Central memory CD8-positive, alpha-beta T cell (primary cell): Measurements from ENCODE around the gene PACS2.
A peak's percentile ranks its signal among the peaks of the same experiment; 100 is the strongest.

Experiments
- ATAC-seq: fragments of 150-1000 bp; cut with Tn5 transposase; replicated peaks from 2 replicates; pipeline ENCODE4 v1.10.0; 2022; ENCODE audit warnings: mild to moderate bottlenecking, moderate FRiP score, moderate number of reproducible peaks; ENCODE audit not compliant: poor library complexity, severe bottlenecking; ENCODE audit errors: extremely low read depth
- DNase-seq, 2 donors: peaks; one replicate each; pipeline ENCODE4 v3.0.0; 2021; ENCODE audit warnings: low spot score in 2 of 2
- H3K27ac Mint-ChIP-seq: one replicate; pipeline ENCODE4 v1.8.0; 2022; ENCODE audit warnings: low read depth, mild to moderate bottlenecking, moderate library complexity, mixed read lengths
- H3K27me3 Mint-ChIP-seq: one replicate; pipeline ENCODE4 v1.8.0; 2022; ENCODE audit warnings: mixed read lengths
- H3K36me3 Mint-ChIP-seq: one replicate; pipeline ENCODE4 v1.8.0; 2022; ENCODE audit warnings: mild to moderate bottlenecking, moderate library complexity, mixed read lengths; ENCODE audit not compliant: insufficient read depth
- H3K4me1 Mint-ChIP-seq: one replicate; pipeline ENCODE4 v1.8.0; 2022; ENCODE audit warnings: mixed read lengths
- H3K4me3 Mint-ChIP-seq: one replicate; pipeline ENCODE4 v1.8.0; 2022; ENCODE audit warnings: mild to moderate bottlenecking, moderate library complexity, mixed read lengths
- H3K9me3 Mint-ChIP-seq: one replicate; pipeline ENCODE4 v1.8.0; 2022; ENCODE audit warnings: mixed read lengths

PACS2 gene

GRCh38 chr14:105398726-105399465 lies 84.3 kb downstream of the PACS2 start:
- no peaks in the 10 kb centered on the region for H3K27me3 Mint-ChIP-seq
- peaks cover 15% of the 10 kb centered on the region for H3K36me3 Mint-ChIP-seq
- peaks cover 5% of the 10 kb centered on the region for H3K4me1 Mint-ChIP-seq
- ATAC-seq = peak; percentile 46
- H3K27ac Mint-ChIP-seq = no peak overlapping the region
- peak overlapping the region; percentile 77 for H3K4me3 Mint-ChIP-seq
- DNase-seq = no peak
- H3K9me3 Mint-ChIP-seq = no peaks in the 10 kb centered on the region

- H3K4me1 Mint-ChIP-seq = peaks cover 5% of the 10 kb centered on the region
- H3K9me3 Mint-ChIP-seq = no peaks in the 10 kb centered on the region
- H3K4me3 Mint-ChIP-seq = peak overlapping the region; percentile 77
- DNase-seq (no peak), ATAC-seq (no peak)
- peaks cover 15% of the 10 kb centered on the region for H3K36me3 Mint-ChIP-seq
- no peaks in the 10 kb centered on the region for H3K27me3 Mint-ChIP-seq
- no peak overlapping the region for H3K27ac Mint-ChIP-seq
These were observed 84.9 kb downstream of the PACS2 start for GRCh38 chr14:105399466-105399775.

- DNase-seq = no peak
- Mint-ChIP-seq H3K4me3 (peak overlapping the region; percentile 77), H3K27ac (peak overlapping the region; percentile 10), H3K36me3 (peaks cover 15% of the 10 kb centered on the region), H3K9me3 (no peaks in the 10 kb centered on the region), H3K27me3 (no peaks in the 10 kb centered on the region), H3K4me1 (peaks cover 5% of the 10 kb centered on the region)
- no peak for ATAC-seq
These were observed 85.5 kb downstream of the PACS2 start for GRCh38 chr14:105400016-105400415.

DNA sequence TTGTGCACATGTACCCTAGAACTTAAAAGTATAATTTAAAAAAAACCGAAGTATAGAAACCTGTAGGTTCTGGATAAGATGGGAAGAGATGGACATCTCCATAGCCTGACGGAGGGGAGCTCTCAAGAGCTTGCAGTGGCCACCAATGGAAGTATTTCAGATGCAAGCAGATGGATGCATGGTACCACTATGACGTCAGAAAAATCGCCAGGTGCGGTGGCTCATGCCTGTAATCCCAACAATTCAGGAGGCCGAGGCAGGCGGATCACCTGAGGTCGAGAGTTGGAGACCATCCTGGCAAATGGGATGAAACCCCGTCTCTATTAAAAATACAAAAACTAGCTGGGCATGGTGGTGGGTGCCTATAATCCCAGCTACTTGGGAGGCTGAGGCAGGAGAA lies 87.2 kb downstream of the PACS2 start:
- DNase-seq = no peak
- no peak for ATAC-seq
- Mint-ChIP-seq H3K9me3 (no peaks in the 10 kb centered on the region), H3K27me3 (no peaks in the 10 kb centered on the region), H3K27ac (no peak overlapping the region), H3K4me3 (no peak overlapping the region), H3K36me3 (peaks cover 13% of the 10 kb centered on the region), H3K4me1 (peaks cover 5% of the 10 kb centered on the region)

DNA sequence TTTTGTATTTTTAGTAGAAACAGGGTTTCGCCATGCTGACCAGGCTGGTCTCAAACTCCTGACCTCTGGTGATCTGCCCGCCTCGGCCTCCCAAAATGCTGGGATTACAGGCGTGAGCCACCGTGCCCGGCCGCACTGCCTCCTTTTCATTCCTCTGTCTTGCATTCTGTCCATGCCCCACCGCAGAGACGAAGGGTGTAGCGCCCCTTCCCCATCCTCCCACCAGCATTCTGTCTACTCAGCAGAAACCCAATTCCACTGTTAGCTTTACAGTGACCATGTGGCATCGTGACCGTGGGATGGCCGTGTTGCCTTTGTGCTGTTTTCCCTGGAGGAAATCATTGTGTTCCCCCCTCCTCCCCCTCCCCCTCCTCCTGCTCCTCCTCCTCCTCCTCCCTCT lies 94.0 kb downstream of the PACS2 start:
- Mint-ChIP-seq H3K4me3 (no peak overlapping the region), H3K36me3 (no peaks in the 10 kb centered on the region), H3K9me3 (no peaks in the 10 kb centered on the region), H3K4me1 (peaks cover 5% of the 10 kb centered on the region), H3K27ac (no peak overlapping the region), H3K27me3 (peaks cover 34% of the 10 kb centered on the region)
- no peak for DNase-seq
- ATAC-seq = no peak

- Mint-ChIP-seq H3K4me1 (peaks cover 5% of the 10 kb centered on the region), H3K4me3 (no peak overlapping the region), H3K9me3 (no peaks in the 10 kb centered on the region), H3K27ac (no peak overlapping the region), H3K36me3 (no peaks in the 10 kb centered on the region), H3K27me3 (peaks cover 41% of the 10 kb centered on the region)
- no peak for ATAC-seq
- DNase-seq = no peak
These were observed 94.8 kb downstream of the PACS2 start for GRCh38 chr14:105409364-105409763.

GRCh38 chr14:105410642-105411016 lies 96.1 kb downstream of the PACS2 start:
- Mint-ChIP-seq H3K27me3 (peaks cover 42% of the 10 kb centered on the region), H3K36me3 (no peaks in the 10 kb centered on the region), H3K4me1 (peaks cover 5% of the 10 kb centered on the region), H3K4me3 (peak overlapping the region; percentile 31), H3K27ac (no peak overlapping the region), H3K9me3 (no peaks in the 10 kb centered on the region)
- DNase-seq (no peak), ATAC-seq (no peak)

DNA sequence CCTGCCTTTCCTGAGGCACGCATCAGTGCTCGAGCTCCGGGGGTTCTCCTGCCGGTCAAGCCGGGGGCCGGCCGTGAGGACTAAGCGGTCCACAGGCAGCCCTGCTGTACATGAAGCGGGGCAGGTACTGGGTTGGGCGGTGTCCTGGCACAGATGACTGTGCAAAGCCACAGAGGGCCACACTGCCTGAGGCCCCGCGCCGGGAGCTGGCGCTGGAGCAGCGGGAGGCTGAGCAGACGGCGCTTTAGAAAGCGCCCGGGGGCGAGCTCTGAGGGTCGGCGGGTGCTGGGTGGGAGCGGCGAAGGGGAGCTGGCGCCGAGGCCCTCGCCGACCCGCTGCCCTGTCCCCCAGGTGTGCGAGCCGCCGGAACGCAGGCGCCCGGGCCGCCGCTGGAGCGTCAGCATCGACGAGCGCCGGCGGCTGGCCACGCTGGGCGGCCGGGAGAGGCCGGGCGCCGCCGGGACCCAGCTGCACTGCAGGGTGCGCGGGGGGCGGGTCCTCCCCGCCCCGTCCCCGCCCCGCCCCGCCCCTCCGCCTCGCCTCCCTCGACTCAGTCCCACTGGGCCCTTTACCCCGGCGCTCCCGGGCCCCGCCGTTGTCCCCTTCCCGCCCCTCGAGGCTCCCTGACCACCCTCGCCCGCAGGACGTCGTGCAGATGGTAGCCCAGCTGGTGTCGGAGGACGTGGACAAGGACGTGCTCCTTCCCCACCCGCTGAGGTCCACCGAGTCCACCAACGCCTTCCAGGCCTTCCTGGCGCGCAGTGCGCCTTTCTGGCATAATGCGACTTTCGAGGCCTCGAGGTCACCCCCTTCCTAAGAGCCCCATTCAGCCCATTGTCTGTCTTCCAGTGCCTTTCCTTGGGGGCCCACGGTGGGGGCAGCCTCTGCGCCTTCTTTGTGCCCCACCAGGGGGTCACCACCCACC lies 96.7 kb downstream of the PACS2 start:
- ATAC-seq (no peak), DNase-seq (no peak)
- H3K4me1 Mint-ChIP-seq = peaks cover 5% of the 10 kb centered on the region
- no peak overlapping the region for H3K27ac Mint-ChIP-seq
- no peaks in the 10 kb centered on the region for H3K36me3 Mint-ChIP-seq
- H3K4me3 Mint-ChIP-seq = peak overlapping the region; percentile 31
- peaks cover 42% of the 10 kb centered on the region for H3K27me3 Mint-ChIP-seq
- no peaks in the 10 kb centered on the region for H3K9me3 Mint-ChIP-seq

GRCh38 chr14:105411985-105412770 lies 97.6 kb downstream of the PACS2 start:
- peaks cover 5% of the 10 kb centered on the region for H3K4me1 Mint-ChIP-seq
- H3K4me3 Mint-ChIP-seq = no peak overlapping the region
- peaks cover 42% of the 10 kb centered on the region for H3K27me3 Mint-ChIP-seq
- DNase-seq = no peak
- H3K36me3 Mint-ChIP-seq = no peaks in the 10 kb centered on the region
- no peak for ATAC-seq
- no peak overlapping the region for H3K27ac Mint-ChIP-seq
- no peaks in the 10 kb centered on the region for H3K9me3 Mint-ChIP-seq

DNA sequence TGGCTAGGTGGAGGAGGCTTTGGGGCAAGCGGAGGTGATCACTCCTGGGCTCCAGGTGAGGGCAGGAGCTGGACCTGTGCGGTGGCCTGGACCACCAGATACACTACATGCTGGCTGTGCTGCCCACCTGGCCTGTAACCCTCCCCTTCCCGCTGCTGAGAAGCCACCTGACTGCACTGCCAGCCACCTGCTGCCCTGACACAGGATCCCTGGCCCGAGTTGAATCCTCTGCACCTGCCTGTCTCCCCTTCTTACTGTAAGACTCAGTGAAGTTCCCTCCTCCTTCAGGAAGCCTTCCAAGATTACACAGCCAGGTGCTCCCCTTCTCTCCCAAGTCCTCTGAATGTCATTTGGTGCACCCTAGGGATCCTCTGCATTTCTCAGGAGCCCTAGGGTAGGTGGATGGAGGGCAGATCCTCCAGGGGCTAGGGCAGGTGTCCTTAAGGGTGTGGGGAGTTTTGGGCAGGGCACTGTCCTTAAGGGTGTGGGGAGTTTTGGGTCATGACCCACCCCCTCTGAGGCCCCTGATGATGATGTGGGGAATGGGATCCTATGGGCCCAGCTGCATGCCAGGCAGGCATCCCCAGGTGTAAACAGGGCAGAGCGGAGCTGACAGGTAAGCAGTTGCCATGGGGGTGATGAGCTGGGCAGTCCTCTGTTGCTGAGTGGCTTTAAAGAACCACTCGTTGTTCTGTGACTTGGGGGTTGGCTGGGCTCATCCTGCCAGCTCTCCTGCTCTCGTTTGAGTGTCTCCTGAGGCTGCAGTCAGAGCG lies 98.4 kb downstream of the PACS2 start:
- Mint-ChIP-seq H3K4me1 (peaks cover 5% of the 10 kb centered on the region), H3K4me3 (peak overlapping the region; percentile 31), H3K9me3 (no peaks in the 10 kb centered on the region), H3K36me3 (no peaks in the 10 kb centered on the region), H3K27ac (no peak overlapping the region), H3K27me3 (peaks cover 42% of the 10 kb centered on the region)
- DNase-seq = no peak
- no peak for ATAC-seq

DNA sequence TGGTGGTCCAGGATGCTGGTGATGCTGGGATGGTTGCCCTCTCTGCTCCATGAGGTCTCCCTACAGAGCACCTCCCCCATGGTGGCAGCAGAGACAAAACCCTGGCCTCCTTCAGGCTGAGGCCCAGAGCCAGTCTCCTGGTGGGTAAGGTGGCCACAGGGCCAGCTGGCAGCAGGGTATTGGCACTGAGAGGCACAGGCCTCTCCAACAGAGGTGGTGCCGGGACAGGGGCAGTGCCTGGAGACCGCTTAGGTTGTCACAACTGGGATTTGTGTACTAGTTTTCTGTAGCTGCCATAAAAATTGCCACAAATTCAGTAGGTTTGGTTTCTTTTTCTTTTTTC lies 99.0 kb downstream of the PACS2 start:
- no peak for DNase-seq
- Mint-ChIP-seq H3K36me3 (no peaks in the 10 kb centered on the region), H3K9me3 (no peaks in the 10 kb centered on the region), H3K4me3 (peak overlapping the region; percentile 31), H3K27me3 (peaks cover 42% of the 10 kb centered on the region), H3K4me1 (peaks cover 5% of the 10 kb centered on the region), H3K27ac (no peak overlapping the region)
- no peak for ATAC-seq
